Measurements from ENCODE around the gene TRIM25.

DNA sequence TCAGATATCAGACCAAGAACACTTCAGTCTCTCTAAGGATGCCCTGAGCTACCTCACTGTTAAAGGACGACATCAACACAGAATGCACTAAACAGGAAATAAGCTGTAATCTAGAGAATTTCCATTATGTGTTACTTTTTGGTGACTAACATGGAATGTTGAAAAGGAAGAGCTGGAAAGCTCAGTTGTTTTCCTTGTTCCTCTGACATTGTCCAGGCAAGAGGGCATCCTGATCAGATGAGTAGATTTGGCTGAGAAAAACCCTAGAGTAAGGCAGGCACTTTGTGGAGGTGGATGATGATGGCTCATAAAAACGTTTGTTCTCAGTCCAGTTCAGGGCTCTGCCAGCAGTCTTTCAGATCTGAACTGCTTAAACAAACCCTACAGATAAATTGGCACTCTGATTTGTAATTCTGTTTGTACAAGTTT is 45.9 kb downstream of the TRIM25 start:
- TF ChIP-seq, protein P1, sequence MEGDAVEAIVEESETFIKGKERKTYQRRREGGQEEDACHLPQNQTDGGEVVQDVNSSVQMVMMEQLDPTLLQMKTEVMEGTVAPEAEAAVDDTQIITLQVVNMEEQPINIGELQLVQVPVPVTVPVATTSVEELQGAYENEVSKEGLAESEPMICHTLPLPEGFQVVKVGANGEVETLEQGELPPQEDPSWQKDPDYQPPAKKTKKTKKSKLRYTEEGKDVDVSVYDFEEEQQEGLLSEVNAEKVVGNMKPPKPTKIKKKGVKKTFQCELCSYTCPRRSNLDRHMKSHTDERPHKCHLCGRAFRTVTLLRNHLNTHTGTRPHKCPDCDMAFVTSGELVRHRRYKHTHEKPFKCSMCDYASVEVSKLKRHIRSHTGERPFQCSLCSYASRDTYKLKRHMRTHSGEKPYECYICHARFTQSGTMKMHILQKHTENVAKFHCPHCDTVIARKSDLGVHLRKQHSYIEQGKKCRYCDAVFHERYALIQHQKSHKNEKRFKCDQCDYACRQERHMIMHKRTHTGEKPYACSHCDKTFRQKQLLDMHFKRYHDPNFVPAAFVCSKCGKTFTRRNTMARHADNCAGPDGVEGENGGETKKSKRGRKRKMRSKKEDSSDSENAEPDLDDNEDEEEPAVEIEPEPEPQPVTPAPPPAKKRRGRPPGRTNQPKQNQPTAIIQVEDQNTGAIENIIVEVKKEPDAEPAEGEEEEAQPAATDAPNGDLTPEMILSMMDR (IDR thresholded peaks at IDR 0.05 in 2 of 3, conservative IDR thresholded peaks at IDR 0.05 in 1 of 3; ENCODE audit: borderline replicate concordance in 1 of 3, insufficient read depth in 1 of 3, low read depth in 2 of 3, low read length in 2 of 3) = no peak
- TF ChIP-seq, protein P2, sequence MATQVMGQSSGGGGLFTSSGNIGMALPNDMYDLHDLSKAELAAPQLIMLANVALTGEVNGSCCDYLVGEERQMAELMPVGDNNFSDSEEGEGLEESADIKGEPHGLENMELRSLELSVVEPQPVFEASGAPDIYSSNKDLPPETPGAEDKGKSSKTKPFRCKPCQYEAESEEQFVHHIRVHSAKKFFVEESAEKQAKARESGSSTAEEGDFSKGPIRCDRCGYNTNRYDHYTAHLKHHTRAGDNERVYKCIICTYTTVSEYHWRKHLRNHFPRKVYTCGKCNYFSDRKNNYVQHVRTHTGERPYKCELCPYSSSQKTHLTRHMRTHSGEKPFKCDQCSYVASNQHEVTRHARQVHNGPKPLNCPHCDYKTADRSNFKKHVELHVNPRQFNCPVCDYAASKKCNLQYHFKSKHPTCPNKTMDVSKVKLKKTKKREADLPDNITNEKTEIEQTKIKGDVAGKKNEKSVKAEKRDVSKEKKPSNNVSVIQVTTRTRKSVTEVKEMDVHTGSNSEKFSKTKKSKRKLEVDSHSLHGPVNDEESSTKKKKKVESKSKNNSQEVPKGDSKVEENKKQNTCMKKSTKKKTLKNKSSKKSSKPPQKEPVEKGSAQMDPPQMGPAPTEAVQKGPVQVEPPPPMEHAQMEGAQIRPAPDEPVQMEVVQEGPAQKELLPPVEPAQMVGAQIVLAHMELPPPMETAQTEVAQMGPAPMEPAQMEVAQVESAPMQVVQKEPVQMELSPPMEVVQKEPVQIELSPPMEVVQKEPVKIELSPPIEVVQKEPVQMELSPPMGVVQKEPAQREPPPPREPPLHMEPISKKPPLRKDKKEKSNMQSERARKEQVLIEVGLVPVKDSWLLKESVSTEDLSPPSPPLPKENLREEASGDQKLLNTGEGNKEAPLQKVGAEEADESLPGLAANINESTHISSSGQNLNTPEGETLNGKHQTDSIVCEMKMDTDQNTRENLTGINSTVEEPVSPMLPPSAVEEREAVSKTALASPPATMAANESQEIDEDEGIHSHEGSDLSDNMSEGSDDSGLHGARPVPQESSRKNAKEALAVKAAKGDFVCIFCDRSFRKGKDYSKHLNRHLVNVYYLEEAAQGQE (IDR thresholded peaks at IDR 0.05; ENCODE audit: low read depth) = no peak

Data from HCT116 (cell line).